Fibroblast of skin of scalp (primary cell): ENCODE results near the gene IL19.
"Not testable (repeated sequence)": the region's sequence is repeated elsewhere in the genome, so short reads cannot be mapped to it uniquely, and the experiment has no call there.

ENCODE experiments used
- DNase-seq: peaks from one replicate; pipeline ENCODE4 v3.0.0-alpha.2; 2013

IL19 gene

GRCh38 chr1:206741142-206741701 lies 29.4 kb upstream of the IL19 start:
- no peak for DNase-seq

- DNase-seq = no peak
These were observed 27.7 kb upstream of the IL19 start for GRCh38 chr1:206742719-206743383.

- peak; percentile 31 for DNase-seq
These were observed 25.9 kb upstream of the IL19 start for GRCh38 chr1:206744683-206745082.

DNA sequence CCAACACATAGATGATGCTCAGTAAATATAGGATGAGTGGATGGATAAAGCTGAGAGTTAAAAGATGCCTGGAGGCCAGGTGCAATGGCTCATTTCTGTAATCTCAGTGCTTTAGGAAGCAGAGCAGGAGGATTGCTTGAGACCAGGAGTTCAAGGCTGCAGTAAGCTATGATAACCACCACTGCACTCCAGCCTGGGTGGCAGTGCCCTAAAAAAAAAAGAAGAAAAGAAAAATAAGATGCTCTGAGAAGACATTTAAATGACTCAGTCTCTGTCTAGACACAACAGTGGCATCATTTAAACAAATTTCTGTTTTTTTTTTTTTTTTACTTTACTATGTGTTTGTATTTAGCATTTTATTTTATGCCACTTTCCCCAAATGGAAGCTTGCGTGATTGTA lies 25.3 kb upstream of the IL19 start:
- DNase-seq = no peak

DNA sequence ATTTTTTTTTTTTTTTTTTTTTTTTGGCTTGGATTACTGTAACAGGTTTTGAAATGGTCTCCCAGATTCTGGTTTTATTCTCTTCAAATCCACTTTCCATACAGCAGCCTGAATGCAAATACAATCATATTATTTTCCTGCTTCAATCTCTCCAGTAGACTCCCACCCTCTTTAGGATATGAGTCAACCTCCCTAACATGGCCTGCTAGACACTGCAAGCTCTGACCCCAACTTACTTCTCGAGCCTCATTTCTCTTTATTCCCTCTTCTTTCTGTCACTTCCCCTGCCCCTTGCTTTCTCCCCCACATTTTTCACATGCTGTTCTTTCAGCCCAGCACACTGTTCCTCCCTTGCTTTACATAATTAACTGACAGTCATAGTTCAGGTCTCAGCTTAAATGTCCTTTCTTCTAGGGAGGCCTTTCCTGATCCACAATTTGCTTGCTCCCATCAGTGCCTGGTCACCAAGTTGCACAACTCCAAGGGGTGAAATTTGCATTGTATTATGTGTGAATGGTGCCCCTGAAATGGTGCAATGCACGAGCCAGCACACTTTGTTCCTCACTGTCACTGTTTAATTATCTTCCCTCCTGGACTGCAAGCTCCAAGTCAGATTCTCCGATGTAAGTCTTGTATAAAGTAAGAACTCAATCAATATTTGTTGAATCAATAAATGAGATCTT lies 22.1 kb upstream of the IL19 start:
- DNase-seq = no peak

DNA sequence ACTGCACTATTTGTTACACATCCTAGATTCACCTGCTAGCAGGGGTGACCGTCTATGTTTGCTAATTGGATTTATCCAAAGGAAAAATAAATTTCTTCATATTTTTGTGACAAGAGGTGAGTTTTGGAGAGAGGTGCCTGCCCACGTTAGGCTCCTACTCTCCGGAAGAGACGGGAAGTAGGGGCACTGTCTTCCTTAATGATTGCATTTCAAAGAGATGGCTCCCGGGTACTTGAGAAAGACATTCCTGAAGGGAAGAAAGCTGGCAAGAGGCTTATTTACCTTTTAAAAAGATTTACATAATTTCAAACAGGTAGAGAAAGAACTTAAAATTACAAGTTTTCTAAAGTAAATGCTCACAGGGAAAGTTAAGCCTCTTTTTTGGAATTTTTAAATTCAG lies 18.7 kb upstream of the IL19 start:
- no peak for DNase-seq

GRCh38 chr1:206752481-206752880 lies 18.1 kb upstream of the IL19 start:
- DNase-seq = no peak

DNA sequence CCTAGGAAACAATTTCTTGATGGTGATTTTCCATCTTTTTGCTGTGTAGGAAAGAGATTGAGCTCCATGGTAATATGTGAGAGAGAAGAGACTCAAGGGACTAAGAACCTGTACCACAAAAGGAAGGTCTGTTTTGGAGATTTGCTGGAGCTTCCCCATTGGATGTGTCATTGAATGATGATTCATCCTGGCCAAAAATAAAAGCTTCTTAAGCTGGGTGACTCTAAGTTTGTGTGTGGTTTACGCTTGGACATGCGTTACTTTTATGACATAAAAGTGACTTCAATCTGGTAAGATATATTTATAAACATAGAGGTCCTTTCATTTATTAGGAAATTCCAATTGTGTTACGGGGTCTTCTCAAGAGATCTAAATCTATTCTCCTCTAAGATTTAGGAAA lies 17.4 kb upstream of the IL19 start:
- DNase-seq = no peak

DNA sequence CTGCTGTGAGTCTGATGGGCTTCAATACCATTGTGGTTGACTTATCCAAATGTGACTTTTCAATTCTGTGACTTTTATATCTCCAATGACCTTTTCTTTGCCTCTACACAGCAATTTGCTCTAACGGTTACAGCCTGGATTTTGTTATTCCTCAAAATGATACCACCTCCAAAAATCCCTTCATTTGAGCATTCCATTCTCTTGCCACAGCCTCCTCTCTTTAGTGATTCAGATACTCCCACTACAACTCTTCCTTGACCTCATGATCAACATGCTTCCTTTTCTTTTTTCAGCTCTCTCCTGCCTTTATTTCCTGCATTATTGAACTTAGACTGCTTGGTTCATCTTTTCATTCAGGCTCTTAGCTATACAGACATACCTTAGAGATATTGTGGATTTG lies 16.6 kb upstream of the IL19 start:
- DNase-seq = peak; percentile 19

DNA sequence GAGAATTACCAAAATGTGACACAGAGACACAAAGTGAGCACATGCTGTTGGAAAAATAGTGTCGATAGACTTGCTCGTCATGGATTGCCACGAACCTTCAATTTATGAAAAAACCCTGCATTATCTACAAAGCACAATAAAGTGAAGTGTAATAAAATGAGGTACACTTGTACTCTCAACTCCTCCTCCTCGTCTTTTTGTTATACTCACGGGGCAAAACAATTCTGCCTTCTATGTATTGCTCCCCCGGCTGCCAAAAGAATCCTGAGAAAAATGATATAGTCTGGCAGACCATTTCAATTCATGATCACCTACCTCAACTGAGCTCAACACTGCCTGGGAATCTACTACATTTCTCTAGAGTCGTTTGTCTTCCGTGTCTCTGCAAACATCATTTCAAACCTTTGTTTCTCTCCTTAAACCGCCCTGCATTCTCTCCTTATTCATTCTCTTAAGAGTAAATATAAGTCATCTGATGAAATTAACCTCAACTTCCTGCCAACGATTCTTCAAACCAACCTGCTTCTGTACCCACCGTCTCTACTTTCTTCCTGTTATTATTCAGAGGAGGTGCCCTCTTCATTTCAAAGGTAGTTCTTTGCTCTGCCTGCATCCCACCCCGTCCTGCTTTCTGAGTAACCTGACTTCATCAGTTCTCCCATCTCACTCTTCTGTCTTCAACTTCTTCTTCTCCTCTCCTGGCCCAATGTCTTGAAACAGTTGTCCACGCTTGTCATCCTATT lies 12.9 kb upstream of the IL19 start:
- DNase-seq = no peak

GRCh38 chr1:206760590-206760989 lies 10.0 kb upstream of the IL19 start:
- no peak for DNase-seq

DNA sequence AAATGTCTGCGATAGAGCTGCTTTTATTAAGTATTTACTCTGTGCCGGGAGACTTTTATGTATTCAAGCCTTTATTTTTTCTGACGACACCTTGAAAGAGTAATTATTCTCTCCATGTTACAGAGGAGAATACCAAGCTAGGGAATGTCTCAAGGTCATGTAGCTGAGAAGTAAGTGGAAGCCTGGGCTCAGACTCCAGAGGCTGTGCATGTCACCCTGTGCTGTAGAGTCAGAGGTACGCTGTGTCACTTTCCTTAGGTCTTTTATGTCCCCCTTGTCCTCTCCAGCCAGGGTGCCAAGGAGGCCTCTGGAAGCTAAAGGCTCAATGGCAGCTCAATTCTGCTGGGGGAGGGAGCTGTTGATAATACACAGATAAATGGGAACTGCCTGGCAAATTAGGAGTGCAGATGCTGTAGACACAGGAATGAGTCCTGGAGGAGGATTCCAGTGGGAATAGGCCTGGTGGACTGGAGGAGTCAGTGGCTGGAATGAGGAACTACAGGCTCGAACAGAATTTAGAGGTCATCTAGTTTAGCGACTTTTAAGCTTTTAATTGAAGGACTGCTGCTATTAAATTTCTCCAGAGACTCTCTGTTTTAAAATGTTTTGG lies 9.3 kb upstream of the IL19 start:
- DNase-seq = no peak

DNA sequence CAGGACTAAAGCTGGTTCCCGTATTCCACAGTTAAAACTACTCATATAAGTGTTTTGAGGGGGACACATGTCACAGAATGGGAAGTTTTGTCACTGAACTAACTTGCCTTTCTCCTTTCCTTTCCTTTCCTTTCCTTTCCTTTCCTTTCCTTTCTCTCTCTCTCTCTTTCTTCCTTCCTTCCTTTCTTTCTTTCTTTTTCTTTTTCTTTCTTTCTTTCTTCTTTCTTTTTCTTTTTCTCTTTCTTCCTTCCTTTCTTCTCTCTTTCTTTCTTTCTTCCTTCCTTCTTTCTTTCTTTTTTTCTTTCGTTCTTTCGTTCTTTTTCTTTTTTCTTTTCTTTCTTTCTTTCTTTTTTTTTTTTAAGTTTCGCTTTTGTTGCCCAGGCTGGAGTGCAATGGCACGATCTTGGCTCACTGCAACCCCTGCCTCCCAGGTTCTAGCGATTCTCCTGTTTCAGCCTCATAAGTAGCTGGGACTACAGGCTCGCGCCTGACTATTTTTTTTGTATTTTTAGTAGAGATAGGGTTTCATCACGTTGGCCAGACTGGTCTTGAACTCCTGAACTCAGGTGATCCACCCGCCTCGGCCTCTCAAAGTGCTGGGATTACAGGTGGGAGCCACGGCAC lies 7.7 kb upstream of the IL19 start:
- not testable (repeated sequence) for DNase-seq

DNA sequence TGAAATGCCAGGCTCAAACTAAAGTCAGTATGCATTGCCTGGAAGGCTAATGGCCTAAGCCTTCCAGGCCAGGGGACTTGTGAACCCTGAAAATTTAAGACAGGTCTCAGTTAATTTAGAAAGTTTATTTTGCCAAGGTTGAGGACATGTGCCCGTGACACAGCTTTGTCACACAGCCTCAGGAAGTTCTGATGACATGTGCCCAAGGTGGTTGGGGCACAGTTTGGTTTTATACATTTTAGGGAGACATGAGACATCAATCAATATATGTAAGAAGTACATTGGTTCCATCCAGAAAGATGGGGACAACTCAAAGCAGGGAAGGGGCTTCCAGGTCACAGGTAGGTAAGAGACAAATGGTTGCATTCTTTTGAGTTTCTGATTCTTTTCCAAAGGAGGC lies 4.8 kb upstream of the IL19 start:
- DNase-seq = not testable (repeated sequence)

DNA sequence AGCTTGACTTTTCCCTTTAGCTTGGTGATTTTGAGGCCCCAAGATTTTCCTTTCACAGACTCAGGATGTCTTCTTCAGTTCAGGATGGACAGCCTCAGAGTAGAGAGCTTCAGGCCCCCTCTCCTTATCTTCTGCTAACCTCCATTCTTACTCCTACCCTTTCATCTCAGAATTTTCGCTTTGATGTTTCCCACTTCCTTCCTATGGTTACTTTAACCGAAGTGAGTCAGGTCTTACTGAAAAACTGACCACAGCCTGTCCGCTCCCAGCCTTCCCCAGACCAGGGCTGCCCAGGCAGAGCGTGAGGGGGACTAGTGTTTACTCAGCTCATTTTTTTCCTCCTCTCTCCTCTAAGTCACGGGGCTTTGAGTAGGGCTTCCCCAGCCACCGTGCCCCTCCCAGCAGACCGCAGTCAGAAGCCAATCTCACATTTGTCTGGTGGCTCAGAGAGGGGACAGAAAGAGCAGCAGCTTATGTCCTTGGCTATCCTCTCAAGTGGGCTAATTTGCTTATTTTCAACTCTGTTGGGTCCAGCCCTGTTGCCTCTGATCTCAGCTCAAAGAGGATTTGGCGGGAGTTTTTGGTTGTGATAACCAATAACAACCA lies 4.2 kb upstream of the IL19 start:
- peak; percentile 31 for DNase-seq

- DNase-seq = no peak
These were observed 1.9 kb upstream of the IL19 start for GRCh38 chr1:206768472-206769303.

GRCh38 chr1:206769304-206769731 lies 1.3 kb upstream of the IL19 start:
- DNase-seq = no peak

DNA sequence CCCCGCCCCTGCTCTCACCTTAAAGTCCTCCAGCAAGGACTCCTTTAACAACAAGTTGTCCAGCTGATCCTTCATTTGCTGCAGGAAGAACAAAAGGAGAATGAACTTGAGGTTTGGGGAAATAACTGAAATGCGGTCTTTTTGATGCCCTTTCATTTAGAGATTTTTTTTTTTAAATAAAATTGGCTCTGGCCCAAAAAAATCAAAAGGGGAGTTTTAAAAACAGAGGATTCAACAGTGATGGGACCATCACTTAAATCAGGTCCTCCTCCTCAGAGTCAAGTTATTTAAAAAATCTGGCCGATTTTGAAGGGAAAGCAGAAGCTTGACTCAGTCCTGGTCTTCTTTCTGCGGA lies 742 bp downstream of the IL19 start:
- DNase-seq = no peak

DNA sequence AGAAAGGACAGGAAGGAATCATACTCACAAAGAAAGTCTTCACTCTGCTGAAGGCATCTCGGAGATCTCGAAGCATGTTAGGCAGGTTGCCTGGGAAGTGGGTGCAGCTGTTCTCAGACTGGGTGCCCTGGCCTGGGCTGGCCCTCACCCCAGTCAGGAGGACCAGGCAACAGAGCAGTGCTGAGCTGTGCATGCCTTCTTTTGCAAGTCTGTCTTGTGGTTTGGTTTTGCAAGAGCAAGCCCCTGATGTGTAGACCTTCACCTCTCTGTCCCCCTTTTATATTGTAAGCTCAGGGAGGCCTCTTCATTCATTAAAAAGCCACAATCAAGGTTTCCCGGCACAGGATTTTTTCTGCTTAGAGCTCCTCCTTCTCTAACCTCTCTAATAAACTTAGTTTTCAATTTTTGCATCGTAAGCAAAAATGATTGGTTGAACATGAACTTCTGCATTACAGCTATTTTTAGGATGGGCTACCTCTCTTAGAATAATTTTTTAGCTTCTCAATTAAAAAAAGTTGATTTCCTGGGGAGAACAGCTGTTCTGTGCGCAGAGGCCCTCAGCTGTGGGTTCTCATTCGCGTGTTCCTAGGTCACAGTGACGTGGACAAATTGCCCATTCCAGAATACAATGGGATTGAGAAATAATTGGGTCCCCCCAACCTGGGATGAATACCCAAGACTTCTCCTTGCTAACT lies 1.8 kb downstream of the IL19 start, which contains the start of gene IL10:
Gene IL10 (minus strand): TSS at position 252 of the 695 bp plus-strand sequence. CDS start 59 bp downstream, at position 193.
- DNase-seq = no peak

GRCh38 chr1:206774093-206774492 lies 3.5 kb downstream of the IL19 start:
- no peak for DNase-seq
